ENCODE results near the gene ZDHHC4. TPM values are rescaled to one million over a fixed set of nuclear protein-coding genes. Genes with fewer than 3 reads are reported as not detected.

Gene ZDHHC4
- total and polyA plus RNA-seq, 2 of the 13 experiments (the other 11 are each of a cell fraction or from before 2014, with no cell fraction given), result 83.2 to 188 TPM

- no peak; the same call in 1 of the 2 replicates for TF ChIP-seq STAG1 (CRISPR knock-in tag; IDR thresholded peaks at IDR 0.05)
- TF ChIP-seq, protein P1, sequence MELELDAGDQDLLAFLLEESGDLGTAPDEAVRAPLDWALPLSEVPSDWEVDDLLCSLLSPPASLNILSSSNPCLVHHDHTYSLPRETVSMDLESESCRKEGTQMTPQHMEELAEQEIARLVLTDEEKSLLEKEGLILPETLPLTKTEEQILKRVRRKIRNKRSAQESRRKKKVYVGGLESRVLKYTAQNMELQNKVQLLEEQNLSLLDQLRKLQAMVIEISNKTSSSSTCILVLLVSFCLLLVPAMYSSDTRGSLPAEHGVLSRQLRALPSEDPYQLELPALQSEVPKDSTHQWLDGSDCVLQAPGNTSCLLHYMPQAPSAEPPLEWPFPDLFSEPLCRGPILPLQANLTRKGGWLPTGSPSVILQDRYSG (CRISPR knock-in tag; IDR thresholded peaks at IDR 0.05), result peak; percentile 58; the same call in 1 of the 2 replicates
- peak; percentile 56; the same call in 1 of the 2 replicates for TF ChIP-seq IKZF5 (CRISPR knock-in tag; IDR thresholded peaks at IDR 0.05)
- TF ChIP-seq ARNT (IDR thresholded peaks at IDR 0.05), result no peak
- peak; percentile 56 for TF ChIP-seq ZNF605 (CRISPR knock-in tag; IDR thresholded peaks at IDR 0.05)
- peak; percentile 23; the same call in 1 of the 2 replicates for TF ChIP-seq NCOA2 (CRISPR knock-in tag; IDR thresholded peaks at IDR 0.05)
- peak; percentile 69; the same call in 1 of the 2 replicates for TF ChIP-seq ZMYM2 (CRISPR knock-in tag; IDR thresholded peaks at IDR 0.05)
- peak; percentile 59; the same call in 1 of the 2 replicates for TF ChIP-seq ZNF563 (CRISPR knock-in tag; IDR thresholded peaks at IDR 0.05)
- 0 out of 2 replicates have a peak, but pooled peaks have one; percentile 15 for TF ChIP-seq NR0B2 (CRISPR knock-in tag; IDR thresholded peaks at IDR 0.05)
- TF ChIP-seq, protein P2, sequence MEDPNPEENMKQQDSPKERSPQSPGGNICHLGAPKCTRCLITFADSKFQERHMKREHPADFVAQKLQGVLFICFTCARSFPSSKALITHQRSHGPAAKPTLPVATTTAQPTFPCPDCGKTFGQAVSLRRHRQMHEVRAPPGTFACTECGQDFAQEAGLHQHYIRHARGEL (CRISPR knock-in tag; IDR thresholded peaks at IDR 0.05), result peak; percentile 55; the same call in 1 of the 2 replicates
- peak; percentile 37; the same call in 1 of the 2 replicates for TF ChIP-seq ZNF501 (CRISPR knock-in tag; IDR thresholded peaks at IDR 0.05)
- TF ChIP-seq, protein P3, sequence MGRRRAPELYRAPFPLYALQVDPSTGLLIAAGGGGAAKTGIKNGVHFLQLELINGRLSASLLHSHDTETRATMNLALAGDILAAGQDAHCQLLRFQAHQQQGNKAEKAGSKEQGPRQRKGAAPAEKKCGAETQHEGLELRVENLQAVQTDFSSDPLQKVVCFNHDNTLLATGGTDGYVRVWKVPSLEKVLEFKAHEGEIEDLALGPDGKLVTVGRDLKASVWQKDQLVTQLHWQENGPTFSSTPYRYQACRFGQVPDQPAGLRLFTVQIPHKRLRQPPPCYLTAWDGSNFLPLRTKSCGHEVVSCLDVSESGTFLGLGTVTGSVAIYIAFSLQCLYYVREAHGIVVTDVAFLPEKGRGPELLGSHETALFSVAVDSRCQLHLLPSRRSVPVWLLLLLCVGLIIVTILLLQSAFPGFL (CRISPR knock-in tag; IDR thresholded peaks at IDR 0.05), result no peak
- 0 out of 2 replicates have a peak, but pooled peaks have one; percentile 34 for TF ChIP-seq ARNTL (CRISPR knock-in tag; IDR thresholded peaks at IDR 0.05)
- TF ChIP-seq ZFP1 (CRISPR knock-in tag; IDR thresholded peaks at IDR 0.05), result 0 out of 2 replicates have a peak, but pooled peaks have one; percentile 28
- TF ChIP-seq HNRNPLL (IDR thresholded peaks at IDR 0.05; ENCODE audit: low read depth, low read length, poor library complexity, severe bottlenecking), result peak; percentile 25
- 0 out of 2 replicates have a peak, but pooled peaks have one; percentile 35 for TF ChIP-seq ZMAT3 (CRISPR knock-in tag; conservative IDR thresholded peaks at IDR 0.05)
- no peak for TF ChIP-seq HNF4G (IDR thresholded peaks at IDR 0.05; ENCODE audit: borderline replicate concordance, low read depth, low read length)
- no peak for TF ChIP-seq HNF4G (CRISPR knock-in tag; IDR thresholded peaks at IDR 0.05; ENCODE audit: borderline replicate concordance, low read depth)
- TF ChIP-seq ZNF7 (CRISPR knock-in tag; IDR thresholded peaks at IDR 0.05), result peak; percentile 77; the same call in 1 of the 2 replicates
- no peak for TF ChIP-seq THAP7 (CRISPR knock-in tag; IDR thresholded peaks at IDR 0.05)
- peak; percentile 87 for TF ChIP-seq HIVEP1 (CRISPR knock-in tag; IDR thresholded peaks at IDR 0.05)
- TF ChIP-seq SKIL (CRISPR knock-in tag; IDR thresholded peaks at IDR 0.05; ENCODE audit: borderline replicate concordance), result peak; percentile 57
Measured at GRCh38 chr7:6615723-6616555, 38.7 kb downstream of the ZDHHC4 start (continued).
